HG03159 (cell line): ENCODE measurements around the gene HTR7.

Experiments used
- ATAC-seq: cut with Tn5 transposase; IDR thresholded peaks from one replicate; pipeline ENCODE4 v1.9.1; 2021; ENCODE audit warnings: mild to moderate bottlenecking, moderate library complexity; ENCODE audit not compliant: unreplicated experiment

Gene HTR7

GRCh38 chr10:90741926-90742565 lies 115.8 kb downstream of the HTR7 start:
- ATAC-seq = no peak

GRCh38 chr10:90740265-90740664 lies 117.6 kb downstream of the HTR7 start:
- ATAC-seq = no peak

GRCh38 chr10:90738885-90739284 lies 119.0 kb downstream of the HTR7 start:
- no peak for ATAC-seq

- ATAC-seq = no peak
Measured at GRCh38 chr10:90734415-90734814, 123.4 kb downstream of the HTR7 start.

- ATAC-seq = no peak
Measured at GRCh38 chr10:90732581-90732980, 125.3 kb downstream of the HTR7 start.

GRCh38 chr10:90723416-90724068 lies 134.3 kb downstream of the HTR7 start:
- ATAC-seq = no peak

GRCh38 chr10:90722832-90723231 lies 135.0 kb downstream of the HTR7 start:
- no peak for ATAC-seq

- no peak for ATAC-seq
Measured at GRCh38 chr10:90718182-90718581, 139.7 kb downstream of the HTR7 start.

- ATAC-seq = no peak
Measured at GRCh38 chr10:90712529-90712928, 145.3 kb downstream of the HTR7 start.

- ATAC-seq = no peak
Measured at GRCh38 chr10:90709727-90710126, 148.1 kb downstream of the HTR7 start.

- ATAC-seq = no peak
Measured at GRCh38 chr10:90707657-90708056, 150.2 kb downstream of the HTR7 start.

- no peak for ATAC-seq
Measured at GRCh38 chr10:90701428-90701827, 156.4 kb downstream of the HTR7 start.

GRCh38 chr10:90695915-90696676 lies 161.7 kb downstream of the HTR7 start:
- ATAC-seq = no peak
